Activated CD4-positive, CD25-positive, alpha-beta regulatory T cell treated with anti-CD3 and anti-CD28 coated beads, Interleukin-2, amount 50 U/mL, for 24 hours (primary cell): Measurements from ENCODE around the gene ARHGEF3.
"Not testable (repeated sequence)": the region's sequence is repeated elsewhere in the genome, so short reads cannot be mapped to it uniquely, and the experiment has no call there.

Source experiments
- ATAC-seq, 2 donors: fragments of 150-1000 bp; cut with Tn5 transposase; one replicate each; pipeline ENCODE4 v1.10.0; 2021; ENCODE audit warnings: mild to moderate bottlenecking in 1 of 2, moderate library complexity in 1 of 2

ARHGEF3 gene

GRCh38 chr3:56769116-56769707, 32.5 kb downstream of the ARHGEF3 start:
- no peak for ATAC-seq

- no peak for ATAC-seq
These were observed 36.7 kb downstream of the ARHGEF3 start for GRCh38 chr3:56764904-56765547.

GRCh38 chr3:56764184-56764583, 37.6 kb downstream of the ARHGEF3 start:
- ATAC-seq, result no peak

GRCh38 chr3:56763233-56763632, 38.5 kb downstream of the ARHGEF3 start:
- no peak for ATAC-seq

GRCh38 chr3:56762718-56763117, 39.0 kb downstream of the ARHGEF3 start:
- ATAC-seq, result no peak

GRCh38 chr3:56761887-56762651, 39.7 kb downstream of the ARHGEF3 start:
- ATAC-seq, result no peak

- no peak for ATAC-seq
These were observed 40.7 kb downstream of the ARHGEF3 start for GRCh38 chr3:56761023-56761422.

GRCh38 chr3:56759532-56759931, 42.2 kb downstream of the ARHGEF3 start:
- no peak for ATAC-seq

GRCh38 chr3:56758539-56758981, 43.2 kb downstream of the ARHGEF3 start:
- ATAC-seq, result peak; percentile 88 to 93

GRCh38 chr3:56758042-56758441, 43.7 kb downstream of the ARHGEF3 start:
- not testable (repeated sequence) for ATAC-seq

- ATAC-seq, result no peak
These were observed 46.9 kb downstream of the ARHGEF3 start for GRCh38 chr3:56754741-56755417.

- peak; percentile 100 for ATAC-seq
These were observed 48.4 kb downstream of the ARHGEF3 start for GRCh38 chr3:56753206-56753820.

GRCh38 chr3:56751056-56751707, 50.6 kb downstream of the ARHGEF3 start:
- ATAC-seq, result no peak

- no peak for ATAC-seq
These were observed 53.0 kb downstream of the ARHGEF3 start for GRCh38 chr3:56748663-56749231.

- ATAC-seq, result no peak
These were observed 54.6 kb downstream of the ARHGEF3 start for GRCh38 chr3:56747150-56747549.

GRCh38 chr3:56744016-56744415, 57.7 kb downstream of the ARHGEF3 start:
- no peak for ATAC-seq

- no peak for ATAC-seq
These were observed 58.9 kb downstream of the ARHGEF3 start for GRCh38 chr3:56742887-56743286.

GRCh38 chr3:56739036-56739435, 62.7 kb downstream of the ARHGEF3 start:
- ATAC-seq, result no peak

GRCh38 chr3:56737006-56737405, 64.7 kb downstream of the ARHGEF3 start:
- no peak for ATAC-seq

GRCh38 chr3:56732109-56732508, 69.6 kb downstream of the ARHGEF3 start:
- no peak for ATAC-seq

GRCh38 chr3:56725175-56725574, 76.6 kb downstream of the ARHGEF3 start:
- peak; percentile 89 to 95 for ATAC-seq

GRCh38 chr3:56724676-56725075, 77.1 kb downstream of the ARHGEF3 start:
- ATAC-seq, result no peak
